ENCODE data around the gene RHBDF2.
"Not testable (repeated sequence)": the region's sequence is repeated elsewhere in the genome, so short reads cannot be mapped to it uniquely, and the experiment has no call there.

The RHBDF2 gene

DNA sequence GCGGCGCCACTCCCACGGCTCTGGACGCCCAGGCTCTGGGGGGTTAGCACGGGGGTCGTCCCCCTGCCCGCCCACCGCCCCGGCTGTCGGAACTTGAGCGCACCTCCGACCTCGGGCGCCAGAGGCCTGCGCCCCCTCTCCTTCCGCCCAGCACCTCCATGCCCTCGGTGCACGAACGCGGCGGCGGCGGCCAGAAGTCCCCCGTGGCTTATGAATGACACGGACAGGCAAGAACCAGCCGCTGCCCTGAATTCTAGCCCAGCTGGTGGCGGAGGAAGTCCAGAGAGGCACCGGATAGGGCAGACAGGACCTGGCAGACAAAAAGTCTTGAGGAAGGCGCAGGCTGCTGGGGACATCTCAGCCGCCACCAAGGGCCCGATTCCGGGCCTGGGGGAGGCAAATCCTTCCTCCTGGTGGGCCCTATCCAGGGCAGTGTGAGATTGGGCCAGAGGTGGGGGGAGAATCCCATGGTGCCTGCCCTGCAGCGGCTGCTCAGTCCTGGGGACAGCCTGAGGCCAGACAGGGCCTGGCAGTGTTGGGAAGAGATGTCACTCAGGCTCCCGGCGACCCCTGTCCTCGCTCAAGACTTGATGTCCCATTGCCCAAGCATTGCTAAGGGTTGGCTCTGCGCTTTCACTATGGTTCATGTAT, 37.2 kb upstream of the RHBDF2 start:
- no peak for DNase-seq (ENCODE audit: low spot score)

DNA sequence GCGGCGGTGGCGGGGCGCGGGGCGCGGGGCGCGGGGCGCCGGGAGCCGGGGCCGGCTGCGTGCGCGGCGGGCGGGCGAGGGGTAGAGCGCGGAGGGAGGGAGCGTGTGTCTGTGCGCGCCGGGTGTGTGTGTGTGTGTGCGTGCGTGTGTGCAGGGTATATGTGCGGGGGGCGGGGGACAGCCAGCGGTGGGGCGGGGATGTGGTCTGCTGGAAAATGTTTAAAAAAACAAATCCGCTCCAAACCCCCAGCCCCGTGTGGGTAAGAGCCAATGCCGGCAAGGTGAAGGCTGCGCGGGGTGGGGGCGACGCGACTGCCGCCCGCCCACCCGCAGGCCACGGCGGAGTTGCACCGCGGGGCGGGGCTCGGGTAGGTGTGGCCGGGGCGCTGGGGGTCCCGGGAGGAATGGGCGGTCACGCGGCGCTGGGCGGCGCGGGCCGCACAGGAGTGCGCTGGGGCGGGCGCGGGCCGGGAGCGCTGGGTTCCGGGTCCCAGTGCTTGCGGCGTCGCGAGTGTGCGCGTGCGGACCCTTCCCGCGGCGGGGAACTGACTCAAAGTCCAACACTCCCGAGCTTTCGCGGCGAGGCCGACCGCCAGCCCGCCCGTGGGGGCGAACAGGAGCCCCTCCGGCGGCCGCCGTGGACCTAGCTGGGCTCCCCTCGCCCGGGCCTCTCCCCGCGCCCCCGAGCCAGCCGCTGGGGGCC, 36.5 kb upstream of the RHBDF2 start, which contains the start of gene CYGB:
Gene CYGB (minus strand): TSS at position 132 of the 703 bp plus-strand sequence. CDS start 167 bp downstream, outside the sequence.
- DNase-seq (ENCODE audit: low spot score): no peak

DNA sequence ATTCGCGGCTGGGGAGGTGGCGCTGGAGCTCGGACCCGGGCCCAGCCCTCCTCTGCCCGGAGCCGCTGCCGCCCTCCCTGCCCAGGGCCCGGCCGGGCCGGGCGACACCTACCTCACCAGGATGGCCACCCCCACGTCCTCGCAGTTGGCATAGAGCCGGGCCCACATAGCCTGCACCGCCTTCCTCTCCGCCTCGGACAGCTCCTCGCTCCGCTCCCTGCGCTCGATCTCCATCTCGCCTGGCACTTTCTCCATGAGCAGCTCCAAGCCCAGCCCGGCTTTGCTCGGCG, 36.0 kb upstream of the RHBDF2 start:
- no peak for DNase-seq (ENCODE audit: low spot score)

DNA sequence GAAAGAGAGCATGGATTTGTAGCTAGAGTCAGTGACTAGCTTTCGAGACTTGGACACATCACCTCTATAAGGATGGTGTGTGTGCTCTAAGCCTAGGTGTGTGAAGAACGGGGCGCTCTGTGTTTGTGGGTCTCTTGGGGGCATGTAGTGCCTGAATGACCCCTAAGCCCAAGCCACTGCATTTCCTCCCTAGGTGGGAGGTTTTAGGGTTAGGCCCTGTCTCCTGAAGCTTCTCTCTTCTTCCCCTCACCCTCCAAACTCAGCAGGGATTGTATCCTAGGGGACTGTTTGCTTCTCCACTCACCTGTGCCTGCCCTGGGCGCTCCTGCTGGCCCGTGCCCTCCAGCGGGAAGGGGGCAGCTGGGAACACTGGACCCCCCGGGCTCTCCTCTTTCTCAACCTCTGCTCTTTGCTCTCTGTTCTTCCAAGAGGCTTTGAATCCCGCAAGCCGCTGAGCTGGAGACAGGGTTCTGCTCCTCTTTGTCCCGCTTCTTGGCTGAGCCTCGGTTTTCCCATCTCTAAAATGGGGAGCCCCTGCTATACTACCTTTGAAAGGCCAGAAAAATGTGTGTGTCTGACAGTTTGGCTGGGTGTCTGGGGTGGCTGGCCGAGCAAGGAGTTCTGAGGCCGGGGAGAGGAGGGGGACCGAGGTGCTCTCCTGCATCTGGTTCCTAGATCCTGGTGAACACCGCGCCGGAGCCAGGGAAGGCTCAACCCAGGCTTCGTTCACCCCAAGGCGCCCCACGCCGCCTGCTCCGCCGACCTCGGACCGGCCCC, 35.5 kb upstream of the RHBDF2 start:
- no peak for DNase-seq (ENCODE audit: low spot score)

DNA sequence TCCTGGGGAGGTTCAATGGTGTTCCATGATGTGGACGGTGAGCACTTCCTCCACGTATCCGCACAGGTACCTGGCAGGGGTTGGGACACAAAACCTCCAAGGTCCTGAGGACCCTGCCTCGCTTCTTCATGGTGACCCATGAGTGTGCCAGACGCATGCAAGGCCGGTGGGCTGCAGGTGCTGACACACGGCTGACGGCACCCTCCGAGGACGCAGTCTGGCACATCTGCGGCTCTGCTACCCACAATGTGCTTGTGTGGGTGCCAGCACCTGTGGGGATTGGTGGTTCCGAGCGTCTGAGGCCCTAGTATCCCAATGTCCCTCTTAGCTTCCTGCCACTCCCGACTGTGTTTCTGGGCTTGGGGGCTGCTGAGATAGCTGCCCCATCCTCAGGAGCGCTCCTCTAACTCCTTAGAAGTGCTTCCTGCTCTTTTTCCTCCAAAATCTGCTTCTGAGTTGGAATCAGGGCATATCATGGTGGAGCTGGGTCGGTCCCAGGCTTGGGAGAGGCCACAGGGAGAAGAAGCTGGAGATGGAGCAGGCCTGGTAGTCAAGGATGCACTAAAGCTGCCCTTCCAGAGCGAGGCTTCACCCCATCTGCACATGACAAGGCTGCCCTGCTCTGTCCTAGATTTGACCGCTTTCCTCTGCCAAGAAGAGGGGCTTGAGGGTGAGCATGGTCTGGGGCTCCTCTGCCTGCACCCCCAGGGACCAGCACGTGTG, 34.7 kb upstream of the RHBDF2 start:
- no peak for DNase-seq (ENCODE audit: low spot score)

DNA sequence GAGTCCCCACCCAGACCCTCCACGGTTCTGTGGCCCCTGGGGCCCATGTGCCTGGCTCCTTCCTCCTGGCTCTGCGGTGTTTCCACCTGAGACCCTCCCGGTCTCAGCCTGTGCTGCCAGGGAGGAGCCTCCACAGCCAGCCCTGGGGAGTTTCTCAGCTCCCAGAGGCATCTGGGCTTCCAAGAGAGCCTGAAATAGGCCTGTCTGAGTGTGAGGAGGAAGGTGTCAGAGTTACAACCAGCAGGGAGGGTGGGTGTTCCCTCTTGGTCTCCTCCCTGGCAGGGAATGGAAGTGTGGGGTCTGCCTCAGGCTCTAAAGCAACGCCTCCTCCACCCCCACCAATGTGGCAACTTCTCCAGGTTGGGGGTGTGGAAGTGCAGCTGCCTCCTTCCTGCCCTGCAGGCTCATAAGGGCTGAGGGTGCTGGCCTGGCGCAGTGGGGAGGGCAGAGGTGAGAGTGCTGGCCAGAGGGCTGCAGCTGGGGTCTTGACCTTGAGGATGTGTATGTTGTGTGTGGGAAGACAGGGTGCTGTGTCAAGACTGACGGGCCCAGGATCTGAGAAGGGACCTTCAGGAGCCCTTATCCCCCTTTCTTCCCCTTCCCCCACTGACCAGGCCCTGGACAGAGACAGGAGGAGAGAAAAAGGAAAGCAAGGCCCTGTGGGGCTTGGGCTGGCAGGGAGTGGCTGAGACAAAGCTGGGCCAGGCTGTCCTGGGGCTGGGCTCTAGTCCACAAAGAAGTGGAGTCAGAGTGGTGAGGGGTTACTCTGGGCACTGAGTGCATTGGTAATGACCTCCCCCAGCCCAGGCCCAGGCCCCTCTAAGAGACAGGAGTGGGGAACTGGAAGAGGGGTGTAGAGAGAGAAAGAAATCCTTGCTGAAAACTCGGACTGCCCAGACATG, 33.9 kb upstream of the RHBDF2 start:
- no peak for DNase-seq (ENCODE audit: low spot score)

DNA sequence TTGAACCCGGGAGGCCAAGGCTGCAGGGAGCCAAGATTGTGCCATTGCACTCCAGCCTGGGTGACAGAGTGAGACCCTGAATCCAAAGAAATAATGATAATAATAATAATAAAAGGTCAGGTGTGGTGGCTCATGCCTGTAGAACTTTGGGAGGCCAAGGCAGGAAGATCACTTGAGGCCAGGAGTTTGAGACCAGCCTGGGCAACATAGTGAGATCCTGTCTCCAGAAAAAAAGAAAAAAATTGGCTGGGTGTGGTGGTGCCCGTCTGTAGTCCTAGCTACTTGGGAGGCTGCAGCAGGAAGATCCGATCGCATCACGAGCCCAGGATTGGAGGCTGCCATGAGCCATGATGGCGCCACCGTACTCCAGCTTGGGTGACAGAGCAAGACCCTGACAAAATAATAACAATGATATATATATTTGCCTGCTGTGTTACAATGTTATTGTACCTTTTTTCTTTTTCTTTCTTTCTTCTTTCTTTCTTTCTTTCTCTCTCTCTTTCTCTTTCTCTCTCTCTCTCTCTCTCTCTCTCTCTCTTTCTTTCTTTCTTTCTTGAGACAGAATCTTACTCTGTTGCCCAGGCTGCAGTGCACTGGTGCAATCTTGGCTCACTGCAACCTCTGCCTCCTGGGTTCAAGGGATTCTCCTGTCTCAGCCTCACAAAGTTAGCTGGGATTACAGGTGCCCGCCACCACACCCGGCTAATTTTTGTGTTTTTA, 32.6 kb upstream of the RHBDF2 start:
- DNase-seq (ENCODE audit: low spot score): not testable (repeated sequence)

DNA sequence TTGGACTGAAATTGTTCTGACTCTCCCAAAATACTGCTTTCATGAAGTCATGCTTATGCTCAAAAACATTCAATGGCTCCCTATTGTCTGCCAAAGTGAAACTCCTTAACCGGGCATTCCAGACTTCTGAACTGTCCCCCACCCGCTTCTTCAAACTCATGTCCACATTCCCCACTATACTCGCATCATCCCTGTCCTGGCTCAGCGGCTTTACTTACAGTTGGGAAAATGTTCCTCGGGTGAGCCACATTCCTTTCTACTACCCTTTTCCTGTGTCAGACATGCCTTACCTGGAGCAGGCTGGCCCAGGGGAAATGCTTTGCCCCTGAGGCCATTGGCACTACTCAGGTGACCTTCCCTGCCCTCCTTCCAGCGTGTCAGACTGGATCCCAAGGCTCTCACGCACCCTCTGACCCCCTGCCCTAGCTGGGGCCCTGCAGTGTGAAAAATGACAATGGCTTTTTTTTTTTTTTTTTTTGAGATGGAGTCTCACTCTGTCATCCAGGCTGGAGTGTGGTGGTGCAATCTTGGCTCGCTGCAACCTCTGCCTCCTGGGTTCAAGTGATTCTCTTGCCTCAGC, 30.9 kb upstream of the RHBDF2 start:
- DNase-seq (ENCODE audit: low spot score): no peak

DNA sequence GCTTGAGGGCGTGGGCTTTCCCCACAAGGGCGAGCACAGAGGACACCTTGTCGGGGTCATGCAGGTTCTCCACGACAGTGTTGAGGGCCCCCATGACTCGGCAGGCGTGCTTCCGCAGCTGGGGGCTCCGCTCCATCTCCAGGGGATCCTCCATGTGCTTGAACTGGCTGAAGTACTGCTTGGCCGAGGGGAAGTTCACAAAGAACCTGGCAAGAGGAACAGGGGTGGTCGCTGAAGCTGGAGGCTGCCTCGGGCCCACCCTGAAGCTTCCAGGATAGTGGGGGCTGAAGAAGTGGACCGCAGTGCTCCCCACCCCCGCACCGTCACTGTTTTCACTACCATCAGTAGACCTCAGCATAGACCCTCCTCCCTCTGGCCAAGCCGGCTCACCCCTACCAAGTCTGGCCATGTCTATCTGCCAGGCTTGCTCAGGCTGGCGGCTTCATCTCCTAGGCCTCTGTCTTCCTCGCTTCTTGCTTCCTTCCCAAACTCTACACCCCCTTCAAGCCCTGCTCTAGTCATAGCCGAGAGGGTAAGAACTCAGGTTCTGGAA, 30.3 kb upstream of the RHBDF2 start:
- no peak for DNase-seq (ENCODE audit: low spot score)

DNA sequence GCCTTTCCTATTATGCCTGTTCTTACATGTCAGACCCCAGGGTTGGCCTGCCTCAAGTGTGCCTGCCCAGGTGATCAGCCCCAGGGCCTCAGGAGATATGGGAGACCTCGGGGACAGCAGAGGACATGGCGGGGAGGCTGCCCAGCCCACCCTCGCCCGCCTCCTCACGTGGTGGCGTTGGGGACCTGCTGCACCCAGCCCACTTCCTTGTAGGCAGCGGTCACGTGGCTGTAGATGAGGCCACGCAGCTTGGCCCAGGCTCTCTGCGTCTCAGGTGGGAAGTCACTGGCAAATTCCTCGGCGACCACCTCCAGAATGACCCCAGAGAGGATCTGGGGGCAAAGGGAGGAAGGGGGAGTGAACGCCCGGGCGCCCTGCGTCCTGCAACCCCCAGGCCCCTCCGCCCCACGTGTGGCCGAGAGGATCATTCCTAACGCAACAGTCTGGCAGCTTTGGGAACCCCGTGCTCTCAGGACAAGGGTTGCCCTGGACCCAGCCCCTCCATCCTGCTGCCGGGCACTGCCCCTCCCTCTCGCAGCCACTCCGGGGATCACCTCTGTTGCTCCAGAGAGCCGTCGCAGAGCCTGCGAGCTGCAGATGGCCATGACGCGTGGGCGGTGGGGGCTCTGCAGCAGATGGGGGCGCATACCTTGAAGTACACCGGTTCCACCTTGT, 29.7 kb upstream of the RHBDF2 start:
- DNase-seq (ENCODE audit: low spot score): no peak

DNA sequence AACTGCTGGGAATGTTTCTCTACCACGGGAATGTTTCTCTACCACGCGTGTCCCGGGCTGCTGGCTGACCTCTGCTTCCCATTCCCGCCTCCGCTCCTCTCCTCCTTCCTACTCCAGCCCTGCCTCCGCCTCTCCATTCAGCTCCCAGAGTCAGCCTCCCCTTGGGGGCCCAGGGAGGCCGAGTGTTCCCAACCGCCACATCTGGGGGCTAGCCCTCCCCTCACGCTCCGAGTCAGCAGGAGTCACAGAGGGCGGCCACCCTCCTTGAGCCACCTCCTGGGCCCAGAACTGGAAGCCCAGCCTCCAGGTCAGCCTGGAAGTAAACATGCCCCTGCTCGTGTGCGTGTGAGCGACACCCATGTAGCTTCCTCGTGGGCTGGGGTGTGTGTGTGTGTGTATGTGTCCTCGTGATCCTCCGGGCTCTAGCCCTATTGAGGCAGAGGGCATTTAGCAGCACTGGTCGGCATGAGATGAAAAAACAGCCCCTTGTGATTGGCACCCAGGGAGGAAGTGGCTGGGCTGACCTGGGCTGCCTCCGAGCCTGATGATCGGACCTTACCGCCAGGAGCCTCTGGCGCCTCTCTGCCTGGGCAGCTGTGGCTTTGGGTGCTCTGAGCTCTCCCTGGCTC, 29.0 kb upstream of the RHBDF2 start:
- no peak for DNase-seq (ENCODE audit: low spot score)

DNA sequence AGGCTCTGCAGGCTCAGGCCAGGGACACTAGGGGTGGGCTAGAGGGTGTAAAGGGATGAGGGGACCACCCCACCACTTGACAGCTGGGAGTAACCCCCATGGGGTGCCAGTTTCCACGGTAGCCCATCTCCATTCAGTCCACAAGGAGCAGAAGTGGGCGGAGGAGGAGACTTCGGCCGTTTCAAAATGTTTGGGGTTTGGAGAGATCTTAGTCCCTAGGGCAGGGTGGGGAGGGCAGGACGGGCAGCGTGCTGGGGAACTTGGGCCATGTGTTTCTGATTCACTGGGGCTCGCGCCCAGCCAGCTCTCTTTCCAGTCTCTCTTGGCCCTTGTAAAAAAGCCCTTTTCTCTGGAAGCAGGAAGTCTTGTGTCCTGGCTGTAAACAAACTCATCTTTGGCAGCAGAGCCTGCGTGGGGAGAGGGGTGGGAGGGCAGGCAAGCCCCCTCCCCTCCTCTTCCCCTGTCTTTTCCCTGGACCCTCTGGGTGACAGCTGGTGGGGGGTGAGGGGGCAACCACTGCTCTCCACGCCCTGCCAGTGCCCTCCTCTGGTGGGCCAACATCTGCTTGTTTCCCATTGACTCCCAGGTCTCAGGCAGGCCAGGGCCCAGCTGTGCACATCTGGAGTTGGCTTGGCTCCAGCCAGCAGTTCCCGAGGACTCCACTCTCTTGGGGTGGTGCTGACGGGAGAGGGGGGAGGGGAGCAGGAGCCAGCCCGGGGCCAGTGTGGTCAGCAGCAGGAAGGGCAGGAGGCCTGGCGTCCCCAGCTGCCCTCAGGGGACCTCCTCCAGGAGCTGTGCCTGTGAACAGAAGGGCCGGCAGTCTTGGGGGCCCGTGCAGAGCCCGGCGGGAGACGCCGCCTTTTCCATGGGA, 28.2 kb upstream of the RHBDF2 start:
- no peak for DNase-seq (ENCODE audit: low spot score)

DNA sequence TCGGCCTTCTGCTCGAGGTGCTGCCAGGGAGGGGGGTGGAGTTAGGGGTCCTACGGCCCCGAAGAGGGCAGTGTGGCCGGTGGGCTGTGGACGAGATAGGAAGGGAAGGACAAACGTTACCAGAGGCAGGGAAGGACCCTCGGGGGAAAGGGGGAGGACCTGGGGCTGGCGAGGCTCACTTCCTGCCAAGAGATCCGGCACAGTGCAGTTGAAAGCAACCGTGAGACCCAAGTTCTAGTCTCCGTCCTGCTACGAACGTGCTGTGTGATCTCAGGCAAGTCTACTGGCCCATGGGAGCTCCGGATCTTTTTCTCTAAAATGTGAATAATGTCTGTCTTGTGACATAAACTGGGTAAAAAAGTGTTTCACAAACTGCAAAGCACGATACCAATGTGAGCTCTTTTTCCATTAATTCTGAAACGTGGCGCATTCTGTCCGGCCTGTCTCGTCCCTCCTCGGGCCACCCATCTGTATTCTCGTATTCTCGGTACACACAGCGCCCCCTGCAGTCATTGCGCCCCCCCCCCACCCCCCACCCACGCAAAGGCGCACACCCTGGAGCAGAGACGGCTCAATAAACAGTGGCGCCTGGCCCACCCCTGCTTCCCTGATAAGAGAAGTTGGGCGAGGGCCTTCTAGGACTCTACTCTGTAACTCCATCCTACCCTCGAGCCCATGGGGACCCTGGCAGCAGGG, 27.5 kb upstream of the RHBDF2 start:
- no peak for DNase-seq (ENCODE audit: low spot score)

DNA sequence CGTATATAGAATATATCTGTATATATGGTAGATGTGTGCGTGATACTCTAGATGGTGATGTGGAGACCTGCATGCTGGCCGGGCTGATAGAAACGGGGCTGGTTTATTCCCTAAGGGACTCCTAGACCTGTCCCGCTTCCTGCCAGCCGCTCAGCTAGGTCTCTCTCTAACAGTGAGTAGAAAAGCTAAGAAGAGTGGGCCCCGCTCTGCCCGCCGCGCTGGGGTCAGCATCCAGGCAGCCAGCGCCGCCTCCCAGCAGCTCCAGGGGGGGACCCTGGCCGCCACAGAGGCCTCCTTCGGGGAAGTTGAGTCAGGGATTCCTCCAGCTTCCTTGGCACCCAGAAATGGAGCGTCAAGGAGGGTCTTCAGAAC, 26.9 kb upstream of the RHBDF2 start:
- DNase-seq (ENCODE audit: low spot score): no peak

DNA sequence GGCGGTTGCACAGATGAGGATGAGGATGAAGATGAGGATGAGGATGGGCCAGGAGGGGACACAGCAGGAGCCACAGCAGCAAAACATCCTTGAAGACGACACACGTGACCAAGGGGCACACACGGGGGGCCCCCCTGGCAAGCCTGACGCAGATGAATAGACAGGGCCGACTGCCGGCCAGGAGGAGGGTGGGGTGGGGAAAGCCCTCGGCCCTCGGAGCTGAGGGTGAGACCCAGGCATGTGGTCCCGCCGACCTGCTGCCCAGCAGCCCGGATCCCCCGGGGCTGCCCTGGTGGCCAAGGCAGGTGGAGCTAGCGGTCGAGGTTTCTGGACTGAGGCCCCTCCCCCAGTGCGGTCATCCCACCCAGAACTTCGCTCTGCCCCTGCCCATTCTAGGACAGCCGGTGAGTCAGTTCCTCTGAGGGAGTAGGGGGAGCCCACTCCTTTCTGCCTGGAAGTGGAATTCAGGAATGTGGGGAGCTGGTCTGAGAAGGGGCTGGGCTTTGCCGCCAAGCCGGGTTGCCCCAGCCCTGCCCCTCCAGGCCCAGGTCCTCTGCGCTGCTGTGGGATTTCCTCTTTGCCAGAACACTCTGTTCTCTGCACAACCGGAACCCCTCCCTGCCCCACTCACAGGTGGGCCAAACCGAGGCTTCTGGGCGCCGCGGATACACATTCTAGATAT, 26.3 kb upstream of the RHBDF2 start:
- no peak for DNase-seq (ENCODE audit: low spot score)

DNA sequence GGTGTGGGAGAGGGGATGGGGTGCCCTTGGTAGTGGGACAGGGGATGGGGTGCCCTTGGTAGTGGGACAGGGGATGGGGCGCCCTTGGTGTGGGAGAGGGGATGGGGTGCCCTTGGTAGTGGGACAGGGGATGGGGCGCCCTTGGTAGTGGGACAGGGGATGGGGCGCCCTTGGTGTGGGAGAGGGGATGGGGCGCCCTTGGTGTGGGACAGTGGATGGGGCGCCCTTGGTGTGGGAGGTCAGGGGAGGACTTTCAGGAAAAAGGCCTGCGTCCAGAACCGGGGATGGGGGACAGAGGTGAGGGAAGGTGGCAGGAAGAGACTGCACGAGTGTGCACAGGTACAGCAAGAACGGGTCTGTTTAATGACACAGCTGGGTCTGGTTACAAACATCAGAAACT, 25.8 kb upstream of the RHBDF2 start:
- not testable (repeated sequence) for DNase-seq (ENCODE audit: low spot score)

DNA sequence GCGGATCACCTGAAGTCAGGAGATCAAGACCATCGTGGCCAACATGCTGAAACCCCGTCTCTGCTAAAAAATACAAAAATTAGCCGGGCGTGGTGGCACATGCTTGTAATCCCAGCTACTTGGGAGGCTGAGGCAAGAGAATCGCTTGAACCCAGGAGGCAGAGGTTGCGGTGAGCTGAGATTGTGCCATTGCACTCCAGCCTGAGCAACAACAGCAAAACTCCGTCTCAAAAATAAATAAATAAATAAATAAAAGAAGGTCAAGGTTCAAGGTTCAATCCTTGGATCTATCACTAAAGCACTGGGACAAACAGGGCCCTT, 24.2 kb upstream of the RHBDF2 start:
- DNase-seq (ENCODE audit: low spot score): not testable (repeated sequence)
